ENCODE measurements around the gene PCDHA6. TPM values are rescaled to one million over a fixed set of nuclear protein-coding genes. Genes with fewer than 3 reads are reported as not detected.
"Not testable (repeated sequence)": the region's sequence is repeated elsewhere in the genome, so short reads cannot be mapped to it uniquely, and the experiment has no call there.

PCDHA6 gene
- total and polyA plus RNA-seq, 2 experiments from 2014 or later, result 0.22 TPM; not detected in 1

GRCh38 chr5:140796718-140797095, 31.1 kb upstream of the PCDHA6 start:
- in situ Hi-C loops (cut with MboI), result no loop called here
- Histone ChIP-seq H3K9me2 (ENCODE audit: insufficient read depth) (no peaks in the 10 kb centered on the region), H3F3A (ENCODE audit: insufficient read depth) (no peaks in the 10 kb centered on the region), H3K27me3 (replicated peaks; ENCODE audit: insufficient read depth) (no peaks in the 10 kb centered on the region), H2AFZ (no peak overlapping the region), H3K4me1 (ENCODE audit: insufficient read depth) (no peaks in the 10 kb centered on the region), H3K27ac (no peak overlapping the region), H3K4me3 (no peak overlapping the region), H3K9ac (no peak overlapping the region), H3K79me2 (ENCODE audit: insufficient read depth) (no peaks in the 10 kb centered on the region), H3K4me2 (ENCODE audit: unreplicated experiment) (no peak overlapping the region), H3K9me3 (ENCODE audit: low read depth) (no peaks in the 10 kb centered on the region), H3K36me3 (ENCODE audit: low read depth) (no peaks in the 10 kb centered on the region), H4K20me1 (ENCODE audit: insufficient read depth) (no peaks in the 10 kb centered on the region)
- 53 to 62% methylated on average over 38 to 39 of the region's 39 CpGs for WGBS, 2 experiments (ENCODE audit: low coverage in 1 of 2, low lambda C conversion rate in 2 of 2, missing lambda C conversion rate in 2 of 2)
- DNase-seq, result no peak
- no peak for TF ChIP-seq EZH2phosphoT487 (IDR thresholded peaks at IDR 0.05; ENCODE audit: insufficient read depth, low read depth)
- TF ChIP-seq EZH2 (IDR thresholded peaks at IDR 0.05; ENCODE audit: insufficient read depth, poor library complexity, severe bottlenecking), result no peak

DNA sequence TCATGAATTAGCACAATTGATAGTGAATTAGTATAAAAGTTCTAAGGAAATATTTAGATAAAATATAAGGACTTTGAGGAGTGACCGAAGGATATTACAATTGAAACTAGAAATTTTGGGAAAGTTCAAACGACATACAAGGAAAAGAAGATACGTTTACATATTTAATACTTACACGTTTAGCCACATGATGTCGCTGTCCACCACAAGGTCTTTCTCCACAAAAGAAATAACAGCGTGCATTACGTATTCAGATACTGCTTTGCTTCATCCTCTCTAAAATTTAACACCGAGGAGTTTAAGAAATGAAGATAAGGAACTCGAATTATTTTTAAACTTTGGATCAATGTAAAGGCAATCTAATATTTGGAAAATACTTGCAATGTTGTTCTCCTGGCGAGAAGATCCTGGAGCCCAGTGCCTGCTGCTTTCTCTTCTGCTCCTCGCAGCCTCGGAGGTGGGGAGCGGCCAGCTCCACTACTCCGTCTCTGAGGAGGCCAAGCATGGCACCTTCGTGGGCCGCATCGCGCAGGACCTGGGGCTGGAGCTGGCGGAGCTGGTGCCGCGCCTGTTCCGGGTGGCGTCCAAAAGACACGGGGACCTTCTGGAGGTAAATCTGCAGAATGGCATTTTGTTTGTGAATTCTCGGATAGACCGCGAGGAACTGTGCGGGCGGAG, 26.8 kb upstream of the PCDHA6 start, which contains the start of gene PCDHA3:
TSS of gene PCDHA3 (plus strand) at position 242 of the 678 bp plus-strand sequence.
- no peaks in the 10 kb centered on the region for H3K9me2 ChIP-seq (ENCODE audit: insufficient read depth)
- peak within 1 kb of the TSS; percentile 42 for H3K4me3 ChIP-seq
- H4K20me1 ChIP-seq (ENCODE audit: insufficient read depth), result no peaks in the 10 kb centered on the region
- H3K27me3 ChIP-seq (replicated peaks; ENCODE audit: insufficient read depth), result no peaks in the 10 kb centered on the region
- H3K36me3 ChIP-seq (ENCODE audit: low read depth), result no peaks in the 10 kb centered on the region
- H3K9ac ChIP-seq, result no peak within 1 kb of the TSS
- H3K79me2 ChIP-seq (ENCODE audit: insufficient read depth), result no peaks in the 10 kb centered on the region
- H2AFZ ChIP-seq, result peak within 1 kb of the TSS; percentile 31
- H3K4me2 ChIP-seq (ENCODE audit: unreplicated experiment), result no peak within 1 kb of the TSS
- DNase-seq, result peak; percentile 33
- H3K9me3 ChIP-seq (ENCODE audit: low read depth), result no peaks in the 10 kb centered on the region
- WGBS, 2 experiments (ENCODE audit: low coverage in 1 of 2, low lambda C conversion rate in 2 of 2, missing lambda C conversion rate in 2 of 2), result 21 to 22% methylated on average over 29 of the region's 29 CpGs
- TF ChIP-seq EZH2 (IDR thresholded peaks at IDR 0.05; ENCODE audit: insufficient read depth, poor library complexity, severe bottlenecking), result no peak
- no peak for TF ChIP-seq EZH2phosphoT487 (IDR thresholded peaks at IDR 0.05; ENCODE audit: insufficient read depth, low read depth)
- H3F3A ChIP-seq (ENCODE audit: insufficient read depth), result no peaks in the 10 kb centered on the region
- in situ Hi-C loops (cut with MboI), result no loop called here
- H3K4me1 ChIP-seq (ENCODE audit: insufficient read depth), result no peaks in the 10 kb centered on the region
- H3K27ac ChIP-seq, result no peak within 1 kb of the TSS

DNA sequence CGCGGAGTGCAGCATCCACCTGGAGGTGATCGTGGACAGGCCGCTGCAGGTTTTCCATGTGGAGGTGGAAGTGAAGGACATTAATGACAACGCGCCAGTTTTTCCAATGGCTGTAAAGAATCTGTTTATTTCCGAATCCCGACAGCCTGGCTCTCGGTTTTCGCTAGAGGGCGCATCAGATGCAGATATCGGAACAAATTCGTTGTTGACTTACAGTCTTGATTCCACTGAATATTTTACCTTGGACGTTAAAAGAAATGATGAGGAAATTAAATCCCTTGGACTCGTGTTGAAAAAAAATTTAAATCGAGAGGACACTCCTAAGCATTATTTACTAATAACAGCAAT, 26.3 kb upstream of the PCDHA6 start:
- no peaks in the 10 kb centered on the region for H3K79me2 ChIP-seq (ENCODE audit: insufficient read depth)
- no peaks in the 10 kb centered on the region for H3K9me3 ChIP-seq (ENCODE audit: low read depth)
- no peaks in the 10 kb centered on the region for H3K4me1 ChIP-seq (ENCODE audit: insufficient read depth)
- H3K9me2 ChIP-seq (ENCODE audit: insufficient read depth), result no peaks in the 10 kb centered on the region
- H3K27me3 ChIP-seq (replicated peaks; ENCODE audit: insufficient read depth), result no peaks in the 10 kb centered on the region
- TF ChIP-seq EZH2phosphoT487 (IDR thresholded peaks at IDR 0.05; ENCODE audit: insufficient read depth, low read depth), result no peak
- TF ChIP-seq EZH2 (IDR thresholded peaks at IDR 0.05; ENCODE audit: insufficient read depth, poor library complexity, severe bottlenecking), result no peak
- H3K9ac ChIP-seq, result no peak overlapping the region
- no peak overlapping the region for H3K27ac ChIP-seq
- no peaks in the 10 kb centered on the region for H3F3A ChIP-seq (ENCODE audit: insufficient read depth)
- no peaks in the 10 kb centered on the region for H4K20me1 ChIP-seq (ENCODE audit: insufficient read depth)
- H3K4me3 ChIP-seq, result peak overlapping the region; percentile 42; the same call in 1 of the 2 replicates
- in situ Hi-C loops (cut with MboI), result no loop called here
- no peak overlapping the region for H3K4me2 ChIP-seq (ENCODE audit: unreplicated experiment)
- peak; percentile 1 for DNase-seq
- 13 to 16% methylated on average over 16 of the region's 16 CpGs for WGBS, 2 experiments (ENCODE audit: low coverage in 1 of 2, low lambda C conversion rate in 2 of 2, missing lambda C conversion rate in 2 of 2)
- H3K36me3 ChIP-seq (ENCODE audit: low read depth), result no peaks in the 10 kb centered on the region
- H2AFZ ChIP-seq, result peak overlapping the region; percentile 31; the same call in 1 of the 2 replicates

- H3K9me3 ChIP-seq (ENCODE audit: low read depth); H3K36me3 ChIP-seq (ENCODE audit: low read depth); H2AFZ ChIP-seq; H3K9ac ChIP-seq; H3K27ac ChIP-seq; H3K4me2 ChIP-seq (ENCODE audit: unreplicated experiment); H3K9me2 ChIP-seq (ENCODE audit: insufficient read depth); H3K27me3 ChIP-seq (replicated peaks; ENCODE audit: insufficient read depth); H3F3A ChIP-seq (ENCODE audit: insufficient read depth); H3K79me2 ChIP-seq (ENCODE audit: insufficient read depth); DNase-seq; H3K4me3 ChIP-seq; H3K4me1 ChIP-seq (ENCODE audit: insufficient read depth); H4K20me1 ChIP-seq (ENCODE audit: insufficient read depth); in situ Hi-C loops (cut with MboI): not testable (repeated sequence)
- 46 to 50% methylated on average over 36 to 45 of the region's 45 CpGs for WGBS, 2 experiments (ENCODE audit: low coverage in 1 of 2, low lambda C conversion rate in 2 of 2, missing lambda C conversion rate in 2 of 2)
These were observed 25.4 kb upstream of the PCDHA6 start for GRCh38 chr5:140802381-140802780.

Measured in GM23248 (cell line).